Activated CD4-positive, CD25-positive, alpha-beta regulatory T cell treated with anti-CD3 and anti-CD28 coated beads, Interleukin-2, amount 50 U/mL, for 72 hours (primary cell): ENCODE results near the gene TTLL3.
"Not testable (repeated sequence)": the region's sequence is repeated elsewhere in the genome, so short reads cannot be mapped to it uniquely, and the experiment has no call there.

Experiments used
- DNase-seq: peaks from one replicate; pipeline ENCODE4 v3.0.0; 2021

TTLL3 gene

GRCh38 chr3:9875448-9875847, 65.4 kb downstream of the TTLL3 start:
- no peak for DNase-seq

GRCh38 chr3:9876255-9876654, 66.2 kb downstream of the TTLL3 start:
- DNase-seq: not testable (repeated sequence)

GRCh38 chr3:9876991-9877390, 66.9 kb downstream of the TTLL3 start:
- no peak for DNase-seq

GRCh38 chr3:9878700-9879099, 68.6 kb downstream of the TTLL3 start:
- DNase-seq: no peak

GRCh38 chr3:9879830-9880549, 69.9 kb downstream of the TTLL3 start, which contains the start of gene CIDEC:
Gene CIDEC (minus strand): TSS chr3:9880253. CDS start chr3:9878486, 1,767 bp downstream.
- DNase-seq: no peak

GRCh38 chr3:9881441-9881840, 71.4 kb downstream of the TTLL3 start:
- no peak for DNase-seq

GRCh38 chr3:9883706-9884554, 73.9 kb downstream of the TTLL3 start:
- DNase-seq: no peak

- no peak for DNase-seq
Observed at GRCh38 chr3:9884555-9885165, 74.6 kb downstream of the TTLL3 start.
